GM12878 (cell line): ENCODE data around the gene DOCK1.

Experiments
- POLR2AphosphoS5 ChIP-seq: IDR thresholded peaks from 2 replicates; pipeline ENCODE4 v1.6.1; 2011; ENCODE audit warnings: mild to moderate bottlenecking, low read length, inconsistent platforms
- YY1 ChIP-seq: IDR thresholded peaks from 2 replicates; pipeline ENCODE4 v1.6.1; 2011; ENCODE audit warnings: low read depth, mild to moderate bottlenecking, low read length

DNA sequence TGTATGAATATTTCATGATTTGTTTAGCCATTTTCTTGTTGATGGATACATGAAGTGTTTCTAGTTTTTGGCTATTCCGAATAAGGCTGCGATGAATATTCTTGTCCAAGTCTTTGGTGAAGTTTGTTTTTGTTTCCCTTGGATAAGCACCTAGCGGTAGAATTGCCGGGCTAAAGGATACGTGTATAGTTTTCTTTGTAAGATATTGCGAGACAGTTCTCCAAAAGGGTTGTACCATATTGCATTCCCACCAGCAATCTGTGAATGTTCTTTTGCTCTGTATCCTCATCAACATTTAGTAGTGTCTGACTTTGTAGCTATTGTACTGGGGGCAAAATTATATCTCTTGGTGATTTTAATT lies 142.6 kb downstream of the DOCK1 start:
- TF ChIP-seq POLR2AphosphoS5 (no peak), YY1 (no peak)
